ENCODE measurements around the gene CDPF1.
"Not testable (repeated sequence)": the region's sequence is repeated elsewhere in the genome, so short reads cannot be mapped to it uniquely, and the experiment has no call there.

The CDPF1 gene

DNA sequence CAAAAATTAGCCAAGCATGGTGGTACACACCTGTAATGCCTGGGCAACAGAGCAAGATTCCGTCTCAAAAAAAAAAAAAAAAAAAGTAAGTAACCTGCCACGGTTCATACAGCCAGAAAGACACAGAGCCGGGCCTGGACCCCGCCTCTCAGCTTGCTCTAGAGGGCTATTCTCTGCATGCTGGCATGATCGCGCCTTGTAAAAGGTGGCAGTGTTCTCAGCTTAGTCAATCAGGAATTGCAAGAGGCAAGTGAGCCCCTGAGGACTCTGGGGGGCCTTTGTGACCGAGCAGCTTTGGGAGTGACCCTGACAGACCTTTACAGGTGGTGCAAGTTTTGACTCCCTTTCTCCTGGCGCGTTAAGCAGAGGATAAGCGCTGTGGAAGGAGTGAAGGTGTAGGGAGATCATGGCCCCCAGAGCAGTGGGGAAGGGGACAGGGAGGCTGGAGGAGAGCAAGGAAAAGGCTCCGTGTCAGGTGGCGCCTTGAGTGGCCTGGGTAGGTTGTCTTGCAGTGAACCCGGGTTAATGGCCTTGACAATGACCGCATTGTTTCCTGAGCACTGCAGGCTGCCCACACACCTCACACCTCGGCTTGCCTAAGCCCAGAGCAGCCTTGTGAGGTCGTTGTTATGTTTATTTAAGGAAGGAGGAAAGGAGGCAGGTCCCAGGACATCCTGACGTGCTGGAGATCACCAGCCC, 48.9 kb downstream of the CDPF1 start:
- Mint-ChIP-seq H3K27ac (no peak overlapping the region), H3K4me3 (no peak overlapping the region), H3K27me3 (no peaks in the 10 kb centered on the region), H3K4me1 (peaks cover 1% of the 10 kb centered on the region), H3K36me3 (ENCODE audit: low read depth) (peaks cover 16% of the 10 kb centered on the region), H3K9me3 (no peaks in the 10 kb centered on the region)
- no peak for ATAC-seq
- DNase-seq = no peak

DNA sequence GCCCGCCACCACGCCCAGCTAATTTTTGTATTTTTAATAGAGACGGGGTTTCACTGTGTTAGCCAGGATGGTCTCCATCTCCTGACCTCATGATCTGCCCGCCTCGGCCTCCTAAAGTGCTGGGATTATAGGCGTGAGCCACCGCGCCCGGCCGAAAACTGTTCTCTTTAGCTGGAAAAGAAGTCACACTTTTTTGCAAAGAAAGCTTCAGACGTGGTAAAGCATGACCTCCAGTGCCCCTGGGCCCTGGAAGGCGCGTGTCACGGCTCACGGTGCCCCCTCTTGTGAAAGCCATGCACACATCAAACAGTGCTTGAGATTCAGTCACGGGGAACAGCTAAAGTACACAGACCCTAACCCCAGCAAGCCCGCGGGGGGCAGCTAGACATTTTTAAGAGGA, 51.3 kb downstream of the CDPF1 start:
- H3K27ac Mint-ChIP-seq; DNase-seq; H3K27me3 Mint-ChIP-seq; H3K36me3 Mint-ChIP-seq (ENCODE audit: low read depth); H3K4me1 Mint-ChIP-seq; ATAC-seq; H3K9me3 Mint-ChIP-seq; H3K4me3 Mint-ChIP-seq: not testable (repeated sequence)

DNA sequence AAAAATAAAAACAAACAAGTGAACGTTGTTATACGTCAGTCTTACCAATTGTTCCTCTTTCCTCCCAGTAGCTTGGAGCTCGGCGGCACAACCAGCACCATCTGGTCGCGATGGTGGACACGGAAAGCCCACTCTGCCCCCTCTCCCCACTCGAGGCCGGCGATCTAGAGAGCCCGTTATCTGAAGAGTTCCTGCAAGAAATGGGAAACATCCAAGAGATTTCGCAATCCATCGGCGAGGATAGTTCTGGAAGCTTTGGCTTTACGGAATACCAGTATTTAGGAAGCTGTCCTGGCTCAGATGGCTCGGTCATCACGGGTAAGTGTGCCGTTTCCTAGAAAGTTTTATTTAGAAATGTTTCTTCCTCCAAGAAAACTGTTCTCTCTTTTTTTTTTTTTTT, 51.8 kb downstream of the CDPF1 start:
- Mint-ChIP-seq H3K36me3 (ENCODE audit: low read depth) (peaks cover 5% of the 10 kb centered on the region), H3K9me3 (no peaks in the 10 kb centered on the region), H3K27ac (no peak overlapping the region), H3K4me3 (no peak overlapping the region), H3K4me1 (peaks cover 5% of the 10 kb centered on the region), H3K27me3 (no peaks in the 10 kb centered on the region)
- DNase-seq (no peak), ATAC-seq (no peak)

DNA sequence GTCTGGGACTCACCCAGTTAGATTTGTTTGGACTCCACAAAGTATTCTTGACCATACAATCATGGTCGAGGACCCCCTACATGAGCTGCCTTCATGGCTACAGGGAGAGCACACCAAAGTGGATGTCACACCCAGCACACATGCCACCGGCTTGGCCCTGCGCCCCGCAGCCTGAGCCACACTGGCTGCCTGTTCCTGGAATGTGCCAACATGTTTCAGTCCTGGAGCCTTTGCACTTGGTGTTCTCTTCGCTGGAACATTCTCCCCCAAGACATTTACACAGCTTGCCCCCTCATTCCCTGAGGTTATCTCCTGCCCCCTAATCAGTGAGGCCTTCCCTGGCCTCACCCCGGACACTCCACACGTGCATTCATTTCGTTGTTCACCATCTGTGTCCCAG, 53.8 kb downstream of the CDPF1 start:
- DNase-seq (no peak), ATAC-seq (no peak)
- H3K4me3 Mint-ChIP-seq = no peak overlapping the region
- no peak overlapping the region for H3K27ac Mint-ChIP-seq
- H3K9me3 Mint-ChIP-seq = no peaks in the 10 kb centered on the region
- peaks cover 5% of the 10 kb centered on the region for H3K4me1 Mint-ChIP-seq
- H3K27me3 Mint-ChIP-seq = no peaks in the 10 kb centered on the region
- H3K36me3 Mint-ChIP-seq (ENCODE audit: low read depth) = peaks cover 5% of the 10 kb centered on the region

DNA sequence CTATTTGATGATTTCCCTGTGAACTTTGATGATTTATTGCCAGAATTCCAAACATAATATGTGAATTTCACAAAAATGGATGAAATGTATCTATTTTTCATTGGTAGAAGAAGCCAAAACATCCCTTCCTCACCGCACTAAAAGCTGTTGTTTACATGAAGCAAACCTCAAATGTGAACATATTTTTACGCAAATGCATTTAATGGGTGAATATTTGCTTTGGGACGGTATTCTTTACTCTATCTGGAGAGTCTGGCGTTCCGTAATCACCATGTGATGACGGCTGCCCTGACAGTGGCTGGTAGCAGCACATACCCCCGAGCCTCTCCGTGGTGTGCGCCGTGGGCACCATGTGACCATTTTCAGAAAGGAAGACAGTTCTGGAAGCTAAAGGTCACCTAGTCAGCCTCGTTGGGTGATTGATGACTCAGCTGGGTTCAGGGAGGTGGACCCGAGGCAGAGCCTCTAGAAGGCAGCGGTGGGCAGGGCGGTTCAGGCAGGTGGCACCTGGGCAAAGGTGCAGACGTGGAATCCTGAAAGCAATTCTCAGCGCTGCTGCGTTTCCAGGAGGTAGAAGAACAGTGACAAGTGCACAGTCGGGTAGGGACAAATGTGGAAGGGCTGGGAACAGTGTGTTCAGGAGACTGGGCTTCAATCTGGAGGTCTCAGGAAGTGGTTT, 54.5 kb downstream of the CDPF1 start:
- Mint-ChIP-seq H3K4me1 (peaks cover 5% of the 10 kb centered on the region), H3K36me3 (ENCODE audit: low read depth) (peaks cover 5% of the 10 kb centered on the region), H3K9me3 (no peaks in the 10 kb centered on the region), H3K27me3 (no peaks in the 10 kb centered on the region), H3K4me3 (no peak overlapping the region), H3K27ac (no peak overlapping the region)
- DNase-seq (no peak), ATAC-seq (peak; percentile 36)

Data from activated naive CD8-positive, alpha-beta T cell treated with anti-CD3 and anti-CD28 coated beads, Interleukin-2, amount 50 U/mL, for 24 hours (primary cell).